HEK293 (cell line): Measurements from ENCODE around the gene BEND3.

Source experiments
- ATF2 ChIP-seq: fragments of 450-650 bp; formaldehyde crosslinking; IDR thresholded peaks from 2 replicates; pipeline ENCODE4 v1.5.1; 2016; ENCODE audit warnings: missing biosample characterization, missing genetic modification characterization, low read depth
- CTCF ChIP-seq: fragments of 450-650 bp; formaldehyde crosslinking; IDR thresholded peaks from 2 replicates; pipeline ENCODE4 v1.5.1; 2016; ENCODE audit warnings: missing biosample characterization, missing genetic modification characterization
- MZF1 ChIP-seq: fragments of 450-650 bp; formaldehyde crosslinking; IDR thresholded peaks from 2 replicates; pipeline ENCODE4 v1.5.1; 2017; ENCODE audit warnings: missing biosample characterization, missing genetic modification characterization, borderline replicate concordance
- REST ChIP-seq: fragments of 450-650 bp; formaldehyde crosslinking; IDR thresholded peaks from 2 replicates; pipeline ENCODE4 v1.5.1; 2016; ENCODE audit warnings: missing biosample characterization, missing genetic modification characterization
- ZNF114 ChIP-seq: fragments of 450-650 bp; formaldehyde crosslinking; IDR thresholded peaks from 2 replicates; pipeline ENCODE4 v1.5.0; 2017; ENCODE audit warnings: missing biosample characterization, missing genetic modification characterization
- ZNF138 ChIP-seq: fragments of 450-650 bp; formaldehyde crosslinking; IDR thresholded peaks from 2 replicates; pipeline ENCODE4 v1.5.1; 2016; ENCODE audit warnings: missing biosample characterization, missing genetic modification characterization, borderline replicate concordance
- ZNF239 ChIP-seq: fragments of 450-650 bp; formaldehyde crosslinking; IDR thresholded peaks from 2 replicates; pipeline ENCODE4 v1.5.1; 2016; ENCODE audit warnings: missing biosample characterization, missing genetic modification characterization
- ZNF398 ChIP-seq: fragments of 450-650 bp; formaldehyde crosslinking; IDR thresholded peaks from 2 replicates; pipeline ENCODE4 v1.5.1; 2017; ENCODE audit warnings: missing biosample characterization, missing genetic modification characterization
- ZNF423 ChIP-seq: fragments of 450-650 bp; formaldehyde crosslinking; IDR thresholded peaks from 2 replicates; pipeline ENCODE4 v1.5.1; 2016; ENCODE audit warnings: missing biosample characterization, missing genetic modification characterization
- ZNF645 ChIP-seq: fragments of 450-650 bp; formaldehyde crosslinking; IDR thresholded peaks from 2 replicates; pipeline ENCODE4; 2016; ENCODE audit warnings: missing biosample characterization, missing genetic modification characterization
- ZNF704 ChIP-seq: fragments of 450-650 bp; formaldehyde crosslinking; IDR thresholded peaks from 2 replicates; pipeline ENCODE4 v1.5.1; 2016; ENCODE audit warnings: missing biosample characterization, missing genetic modification characterization

- TF ChIP-seq MZF1 (tag by site-specific recombination) (no peak), CTCF (tag by site-specific recombination) (no peak), ZNF423 (no peak), ZNF239 (tag by site-specific recombination) (no peak), ATF2 (tag by site-specific recombination) (no peak), ZNF138 (tag by site-specific recombination) (no peak), ZNF114 (tag by site-specific recombination) (no peak), ZNF645 (tag by site-specific recombination) (no peak), ZNF704 (tag by site-specific recombination) (no peak), REST (tag by site-specific recombination) (no peak), ZNF398 (tag by site-specific recombination) (no peak)
These were observed 93.7 kb downstream of the BEND3 start for GRCh38 chr6:107021446-107022185.
